A549 (cell line): ENCODE measurements around the gene GAL3ST2. TPM values are rescaled to one million over a fixed set of nuclear protein-coding genes. Genes with fewer than 3 reads are reported as not detected.

ENCODE experiments used
- ATAC-seq, 2 experiments: fragments of 200-7000 bp in 1 of 2; fragments of >200 bp in 1 of 2; cut with Nextera tagmentation in 1 of 2; cut with Tn5 transposase in 1 of 2; 3 replicates each; pipeline versions ENCODE4 v1.8.0 to v1.9.1; 2018 to 2020; ENCODE audit warnings: mild to moderate bottlenecking in 1 of 2, moderate library complexity in 1 of 2
- CTCF ChIA-PET: fragments of 300-600 bp; sonication (Branson Sonifier 250); formaldehyde crosslinking; extraction: SDS; loops from one replicate; lab custom pipeline; 2021; ENCODE audit warnings: antibody characterized with exemption, inconsistent platforms; lab: Yijun Ruan, JAX
- POLR2A ChIA-PET: fragments of 350-600 bp; formaldehyde crosslinking; extraction: SDS; loops from one replicate; lab custom pipeline; 2021; ENCODE audit warnings: antibody characterized with exemption, inconsistent platforms; lab: Yijun Ruan, JAX
- DNase-seq, 2 experiments: peaks; one replicate each; pipeline versions ENCODE4 v3.0.0 to v3.0.0-alpha.2; 2011 to 2016; ENCODE audit warnings: low read depth in 1 of 2, low spot score in 1 of 2
- FAIRE-seq: peaks from 2 replicates; lab custom pipeline; 2011; peaks lifted over from hg19 to GRCh38; lab: Jason Lieb, UNC
- H3K27ac ChIP-seq, 2 experiments: fragments of >200 bp; sonication (Bioruptor Twin); formaldehyde crosslinking; 3 replicates each; pipeline ENCODE4 v1.5.1; 2016 to 2017
- H3K4me1 ChIP-seq: fragments of >200 bp; sonication (Bioruptor Twin); formaldehyde crosslinking; 3 replicates; pipeline ENCODE4 v1.6.1; 2016
- H3K4me2 ChIP-seq: fragments of >200 bp; sonication (Bioruptor Twin); formaldehyde crosslinking; 3 replicates; pipeline ENCODE4 v1.6.1; 2016
- H3K4me3 ChIP-seq: fragments of >200 bp; sonication (Bioruptor Twin); formaldehyde crosslinking; 3 replicates; pipeline ENCODE4 v1.5.1; 2016
- H3K9me3 ChIP-seq: fragments of >200 bp; sonication (Bioruptor Twin); formaldehyde crosslinking; 3 replicates; pipeline ENCODE4 v1.6.1; 2016
- ATOH8 ChIP-seq: fragments of 250-450 bp; sonication (Bioruptor Pico); IDR thresholded peaks from 2 replicates; pipeline ENCODE4 v1.5.0; 2020; ENCODE audit warnings: low read depth, mild to moderate bottlenecking, moderate library complexity
- BHLHE40 ChIP-seq: IDR thresholded peaks from 2 replicates; pipeline ENCODE4 v1.6.1; 2012; ENCODE audit warnings: low read depth, low read length, inconsistent platforms
- CHD2 ChIP-seq: fragments of 150-350 bp; IDR thresholded peaks from 2 replicates; pipeline ENCODE4 v1.6.1; 2014; ENCODE audit warnings: low read length; ENCODE audit not compliant: partially characterized antibody
- CHD4 ChIP-seq: fragments of 200-600 bp; sonication (generic); IDR thresholded peaks from 2 replicates; pipeline ENCODE4 v1.6.1; 2016; ENCODE audit warnings: antibody characterized with exemption, mild to moderate bottlenecking, borderline replicate concordance
- EHMT2 ChIP-seq: fragments of 200-600 bp; sonication (generic); IDR thresholded peaks from 2 replicates; pipeline ENCODE4 v1.6.1; 2016; ENCODE audit warnings: antibody characterized with exemption, low read depth, mild to moderate bottlenecking, moderate library complexity
- ELK1 ChIP-seq: fragments of 150-350 bp; IDR thresholded peaks from 2 replicates; pipeline ENCODE4 v1.6.1; 2014; ENCODE audit warnings: low read depth, mild to moderate bottlenecking, low read length
- EP300 ChIP-seq, 2 experiments: fragments of >200 bp; sonication (Bioruptor Twin); formaldehyde crosslinking; IDR thresholded peaks; 2 replicates in 1 of 2; 3 replicates in 1 of 2; pipeline ENCODE4 v1.6.1; 2016 to 2017
- ESRRA ChIP-seq: fragments of 150-350 bp; IDR thresholded peaks from 2 replicates; pipeline ENCODE4 v1.6.1; 2014; ENCODE audit warnings: mild to moderate bottlenecking, low read length, borderline replicate concordance
- FOSB ChIP-seq: fragments of 250-450 bp; sonication (Bioruptor Pico); IDR thresholded peaks from 2 replicates; pipeline ENCODE4 v1.5.0; 2020; ENCODE audit warnings: mild to moderate bottlenecking, moderate library complexity
- HES2 ChIP-seq: fragments of >200 bp; sonication (Bioruptor Twin); formaldehyde crosslinking; IDR thresholded peaks from 2 replicates; pipeline ENCODE4 v1.6.1; 2016
- HMGXB4 ChIP-seq: fragments of 250-450 bp; sonication (Bioruptor Pico); IDR thresholded peaks from 2 replicates; pipeline ENCODE4 v1.5.0; 2021; ENCODE audit warnings: mild to moderate bottlenecking, moderate library complexity, borderline replicate concordance
- HOXA7 ChIP-seq: fragments of 250-450 bp; sonication (Bioruptor Pico); IDR thresholded peaks from 2 replicates; pipeline ENCODE4 v1.5.0; 2020; ENCODE audit warnings: mild to moderate bottlenecking, moderate library complexity
- HOXB13 ChIP-seq: fragments of 250-450 bp; sonication (Bioruptor Pico); IDR thresholded peaks from 2 replicates; pipeline ENCODE4 v1.5.0; 2020; ENCODE audit warnings: low read depth, mild to moderate bottlenecking, moderate library complexity
- HOXB5 ChIP-seq: fragments of 250-450 bp; sonication (Bioruptor Pico); IDR thresholded peaks from 2 replicates; pipeline ENCODE4 v1.5.0; 2020; ENCODE audit warnings: mild to moderate bottlenecking, moderate library complexity
- JUN ChIP-seq, 2 experiments: fragments of >200 bp; sonication (Bioruptor Twin); formaldehyde crosslinking; IDR thresholded peaks; 2 replicates in 1 of 2; 3 replicates in 1 of 2; pipeline ENCODE4 v1.6.1; 2016 to 2017
- JUNB ChIP-seq: fragments of >200 bp; sonication (Bioruptor Twin); formaldehyde crosslinking; IDR thresholded peaks from 2 replicates; pipeline ENCODE4 v1.6.1; 2016
- KDM5A ChIP-seq: fragments of 200-600 bp; sonication (generic); IDR thresholded peaks from 2 replicates; pipeline ENCODE4 v1.6.1; 2016; ENCODE audit warnings: antibody characterized with exemption, mild to moderate bottlenecking
- MAFK ChIP-seq: fragments of 450-650 bp; IDR thresholded peaks from 2 replicates; pipeline ENCODE4 v1.6.1; 2014; ENCODE audit not compliant: partially characterized antibody
- MYC ChIP-seq: IDR thresholded peaks from 2 replicates; pipeline ENCODE4 v1.6.1; 2012; ENCODE audit warnings: mild to moderate bottlenecking, inconsistent platforms, low read length, improper control_type of control experiment, borderline replicate concordance
- NR3C1 ChIP-seq: fragments of >200 bp; sonication (Bioruptor Twin); formaldehyde crosslinking; IDR thresholded peaks from 3 replicates; pipeline ENCODE4 v1.6.1; 2017
- PHF8 ChIP-seq: fragments of 200-600 bp; sonication (generic); IDR thresholded peaks from 2 replicates; pipeline ENCODE4 v1.6.1; 2016; ENCODE audit warnings: low read depth, mild to moderate bottlenecking, antibody characterized with exemption, moderate library complexity, borderline replicate concordance
- RARB ChIP-seq: fragments of 250-450 bp; sonication (Bioruptor Pico); IDR thresholded peaks from 2 replicates; pipeline ENCODE4 v1.8.0; 2021; ENCODE audit warnings: mild to moderate bottlenecking, moderate library complexity
- RCOR1 ChIP-seq: fragments of 150-350 bp; IDR thresholded peaks from 2 replicates; pipeline ENCODE4 v1.6.1; 2014; ENCODE audit warnings: antibody characterized with exemption, low read length, low read depth
- RNF2 ChIP-seq: fragments of 200-600 bp; sonication (generic); IDR thresholded peaks from 2 replicates; pipeline ENCODE4 v1.6.1; 2016; ENCODE audit warnings: low read depth, mild to moderate bottlenecking, antibody characterized with exemption, moderate library complexity, borderline replicate concordance
- TFCP2L1 ChIP-seq: fragments of 250-450 bp; sonication (Bioruptor Pico); IDR thresholded peaks from 2 replicates; pipeline ENCODE4 v1.5.0; 2021; ENCODE audit warnings: mild to moderate bottlenecking
- ZFP36 ChIP-seq: fragments of 450-650 bp; IDR thresholded peaks from 2 replicates; pipeline ENCODE4 v1.6.1; 2014; ENCODE audit warnings: borderline replicate concordance; ENCODE audit not compliant: partially characterized antibody
- ZNF302 ChIP-seq: fragments of 250-450 bp; sonication (Bioruptor Pico); IDR thresholded peaks from 2 replicates; pipeline ENCODE4 v1.9.0; 2021; ENCODE audit warnings: inconsistent platforms, mild to moderate bottlenecking, moderate library complexity
- ZSCAN20 ChIP-seq: fragments of 250-450 bp; sonication (Bioruptor Pico); IDR thresholded peaks from 2 replicates; pipeline ENCODE4 v1.8.0; 2022; ENCODE audit warnings: mild to moderate bottlenecking, moderate library complexity
- WGBS: methylation state at CpG from one replicate; pipeline ENCODE4 v1.1.6; 2017; ENCODE audit errors: missing lambda C conversion rate; 5-methylcytosine and 5-hydroxymethylcytosine counted together
- polyA plus RNA-seq, 4 experiments: library from polyadenylated mRNA; depleted of rRNA in 3 of 4; stranded (reverse); fragments of >200 nt; fragmentation: RNase III in 1 of 4; extraction: RNeasy Plus Mini Kit Qiagen cat#74134 plus additional on column Dnase treatment in 1 of 4; gene quantifications; 2 replicates in 3 of 4; 3 replicates in 1 of 4; pipeline ENCODE4 v1.2.3, GENCODE V29; 2011 to 2017

Gene GAL3ST2
- polyA plus RNA-seq, 2 of the 4 experiments (the other 2 are of a cell fraction), result 0.61 TPM; not detected in 1

- ATAC-seq (no peak), DNase-seq (no peak), FAIRE-seq (no peak)
- H3K4me2 ChIP-seq, result no peak overlapping the region
- H3K27ac ChIP-seq, result no peak overlapping the region
- CTCF ChIA-PET, result interaction anchor here (1.1 kb wide), 1 partner anchor 33 kb away, joined by 3 read pairs; no protein-coding TSS in a partner anchor
- H3K4me3 ChIP-seq, result no peak overlapping the region
- WGBS, result 93% methylated on average over 13 of the region's 13 CpGs
- no peaks in the 10 kb centered on the region for H3K9me3 ChIP-seq
- POLR2A ChIA-PET, result no interaction called here
- TF ChIP-seq ZNF302 (CRISPR knock-in tag) (no peak), NR3C1 (no peak), HES2 (no peak), ZFP36 (no peak), MYC (no peak), BHLHE40 (no peak), HOXB5 (CRISPR knock-in tag) (no peak), RNF2 (no peak), EHMT2 (no peak), RARB (CRISPR knock-in tag) (no peak), ZSCAN20 (CRISPR knock-in tag) (no peak), ATOH8 (CRISPR knock-in tag) (no peak), EP300 (IDR thresholded peaks at IDR 0.05) (no peak), ESRRA (no peak), JUN (IDR thresholded peaks at IDR 0.05) (no peak), RCOR1 (no peak), TFCP2L1 (CRISPR knock-in tag) (no peak), MAFK (no peak)
- H3K4me1 ChIP-seq, result no peaks in the 10 kb centered on the region
Measured at GRCh38 chr2:241762933-241763369, 13.7 kb upstream of the GAL3ST2 start.

- Histone ChIP-seq H3K9me3 (no peaks in the 10 kb centered on the region), H3K4me3 (no peak overlapping the region), H3K4me2 (no peak overlapping the region), H3K27ac (no peak overlapping the region), H3K4me1 (no peaks in the 10 kb centered on the region)
- FAIRE-seq (no peak), ATAC-seq (no peak), DNase-seq (no peak)
- POLR2A ChIA-PET, result no interaction called here
- CTCF ChIA-PET, result interaction anchor here (1.1 kb wide), 1 partner anchor 32 kb away, joined by 3 read pairs; no protein-coding TSS in a partner anchor
- 81% methylated on average over 15 of the region's 20 CpGs for WGBS
- TF ChIP-seq JUN (IDR thresholded peaks at IDR 0.05) (no peak), RCOR1 (no peak), PHF8 (no peak), HOXB13 (CRISPR knock-in tag) (no peak), ZNF302 (CRISPR knock-in tag) (no peak), MYC (no peak), RARB (CRISPR knock-in tag) (no peak), HOXA7 (CRISPR knock-in tag) (no peak), JUNB (no peak), FOSB (no peak), HMGXB4 (CRISPR knock-in tag) (no peak), KDM5A (no peak), EHMT2 (no peak), CHD2 (no peak), CHD4 (no peak), ELK1 (no peak), NR3C1 (no peak), HES2 (no peak), ESRRA (no peak)
Measured at GRCh38 chr2:241763551-241764274, 12.9 kb upstream of the GAL3ST2 start.
